ENCODE measurements around the gene NXPH3.

DNA sequence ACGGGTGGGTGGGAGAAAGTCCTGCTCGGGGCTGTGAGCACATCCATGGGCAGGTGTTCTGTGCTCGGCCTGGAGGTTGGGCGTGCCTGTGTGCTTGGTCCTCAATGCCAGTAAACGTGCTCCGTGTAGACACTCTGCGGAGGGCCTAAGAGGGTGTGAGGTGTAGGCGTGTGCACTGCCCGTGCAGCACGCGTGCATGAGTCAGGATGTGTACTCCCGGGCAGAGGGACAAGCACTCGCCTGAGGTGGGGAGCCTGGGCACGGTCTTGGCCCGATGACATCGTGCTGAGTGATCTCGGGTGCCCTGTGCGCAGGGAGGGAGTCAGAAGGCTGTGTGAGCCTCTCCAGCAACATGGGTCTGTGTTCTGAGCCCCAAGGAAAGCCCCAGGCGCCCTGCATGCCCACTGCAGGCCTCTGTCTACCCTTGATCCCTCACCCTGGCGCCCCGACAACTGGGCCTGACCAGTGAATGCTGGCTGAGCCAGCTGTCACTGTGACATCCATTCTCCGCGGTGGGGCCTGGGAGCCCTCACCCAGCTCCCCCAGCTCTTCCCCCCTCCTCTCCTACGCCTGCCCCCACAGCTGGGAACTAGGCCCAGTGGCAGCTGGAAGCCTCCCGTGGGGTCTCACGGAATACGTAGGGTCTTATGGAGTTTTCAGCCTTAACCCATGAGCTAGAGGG, 23.5 kb upstream of the NXPH3 start:
- TF ChIP-seq, protein P1, sequence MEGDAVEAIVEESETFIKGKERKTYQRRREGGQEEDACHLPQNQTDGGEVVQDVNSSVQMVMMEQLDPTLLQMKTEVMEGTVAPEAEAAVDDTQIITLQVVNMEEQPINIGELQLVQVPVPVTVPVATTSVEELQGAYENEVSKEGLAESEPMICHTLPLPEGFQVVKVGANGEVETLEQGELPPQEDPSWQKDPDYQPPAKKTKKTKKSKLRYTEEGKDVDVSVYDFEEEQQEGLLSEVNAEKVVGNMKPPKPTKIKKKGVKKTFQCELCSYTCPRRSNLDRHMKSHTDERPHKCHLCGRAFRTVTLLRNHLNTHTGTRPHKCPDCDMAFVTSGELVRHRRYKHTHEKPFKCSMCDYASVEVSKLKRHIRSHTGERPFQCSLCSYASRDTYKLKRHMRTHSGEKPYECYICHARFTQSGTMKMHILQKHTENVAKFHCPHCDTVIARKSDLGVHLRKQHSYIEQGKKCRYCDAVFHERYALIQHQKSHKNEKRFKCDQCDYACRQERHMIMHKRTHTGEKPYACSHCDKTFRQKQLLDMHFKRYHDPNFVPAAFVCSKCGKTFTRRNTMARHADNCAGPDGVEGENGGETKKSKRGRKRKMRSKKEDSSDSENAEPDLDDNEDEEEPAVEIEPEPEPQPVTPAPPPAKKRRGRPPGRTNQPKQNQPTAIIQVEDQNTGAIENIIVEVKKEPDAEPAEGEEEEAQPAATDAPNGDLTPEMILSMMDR (IDR thresholded peaks at IDR 0.05), result no peak
- TF ChIP-seq POLR2A (IDR thresholded peaks at IDR 0.05), result no peak

Measured in Peyer's patch (tissue), 4 donors.